Liver (tissue), 9 donors: ENCODE measurements around the gene DPF3. TPM values are rescaled to one million over a fixed set of nuclear protein-coding genes. Genes with fewer than 3 reads are reported as not detected.

Experiments used
- DNase-seq: peaks from one replicate; pipeline ENCODE4 v3.0.0-alpha.2; 2017; ENCODE audit warnings: low spot score
- H3K27ac ChIP-seq, 2 donors: one replicate each; pipeline ENCODE4 v1.7.0; 2013; ENCODE audit warnings: inconsistent platforms in 2 of 2, low read length in 2 of 2, control low read depth in 1 of 2, low read depth in 1 of 2, mild to moderate bottlenecking in 1 of 2
- H3K27me3 ChIP-seq, 4 donors: one replicate each; pipeline versions ENCODE4 v1.6.1 to v1.7.0; 2013; ENCODE audit warnings: low read length in 3 of 4, inconsistent platforms in 1 of 4, mild to moderate bottlenecking in 1 of 4, moderate library complexity in 1 of 4; ENCODE audit not compliant: control insufficient read depth in 4 of 4, insufficient read depth in 4 of 4
- H3K36me3 ChIP-seq, 4 donors: one replicate each; pipeline versions ENCODE4 v1.6.1 to v1.7.0; 2013; ENCODE audit warnings: low read length in 3 of 4, mild to moderate bottlenecking in 3 of 4, low read depth in 1 of 4, moderate library complexity in 1 of 4; ENCODE audit not compliant: control insufficient read depth in 4 of 4, insufficient read depth in 3 of 4
- H3K4me1 ChIP-seq, 4 donors: one replicate each; pipeline versions ENCODE4 v1.6.1 to v1.7.0; 2013; ENCODE audit warnings: low read length in 3 of 4, mild to moderate bottlenecking in 3 of 4, moderate library complexity in 1 of 4; ENCODE audit not compliant: control insufficient read depth in 4 of 4, insufficient read depth in 4 of 4
- H3K4me3 ChIP-seq, 3 donors: one replicate each; pipeline versions ENCODE4 v1.6.1 to v1.7.0; 2013; ENCODE audit warnings: low read length in 3 of 3, control low read depth in 1 of 3, low read depth in 1 of 3, mild to moderate bottlenecking in 1 of 3
- H3K9ac ChIP-seq, 2 donors: one replicate each; pipeline ENCODE4 v1.7.0; 2013; ENCODE audit warnings: low read length in 2 of 2, mild to moderate bottlenecking in 2 of 2, moderate library complexity in 2 of 2, control low read depth in 1 of 2, low read depth in 1 of 2
- H3K9me3 ChIP-seq, 4 donors: one replicate each; pipeline versions ENCODE4 v1.6.1 to v1.7.0; 2013; ENCODE audit warnings: low read length in 3 of 4; ENCODE audit not compliant: control insufficient read depth in 4 of 4
- ATF3 ChIP-seq: IDR thresholded peaks from 2 replicates; pipeline ENCODE4 v1.6.1; 2016; ENCODE audit warnings: antibody characterized with exemption
- CTCF ChIP-seq: fragments of 150-350 bp; IDR thresholded peaks from 2 replicates; pipeline ENCODE4 v1.5.1; 2017; ENCODE audit warnings: improper control_type of control experiment, low read depth, low read length; ENCODE audit not compliant: missing input control
- EGR1 ChIP-seq, 2 donors: IDR thresholded peaks; 2 replicates each; pipeline ENCODE4 v1.6.1; 2016 to 2018; ENCODE audit warnings: antibody characterized with exemption in 2 of 2, low read depth in 2 of 2
- FOXA1 ChIP-seq: IDR thresholded peaks from 2 replicates; pipeline ENCODE4 v1.6.1; 2016; ENCODE audit warnings: antibody characterized with exemption
- GABPA ChIP-seq, 2 donors: IDR thresholded peaks in 1 of 2; conservative IDR thresholded peaks in 1 of 2; 2 replicates each; pipeline ENCODE4 v1.6.1; 2016; ENCODE audit warnings: antibody characterized with exemption in 2 of 2, mild to moderate bottlenecking in 1 of 2, moderate library complexity in 1 of 2
- HNF4A ChIP-seq, 2 donors: conservative IDR thresholded peaks; 2 replicates each; pipeline ENCODE4 v1.6.1; 2016; ENCODE audit warnings: antibody characterized with exemption in 2 of 2, mild to moderate bottlenecking in 2 of 2
- HNF4G ChIP-seq: IDR thresholded peaks from 2 replicates; pipeline ENCODE4 v1.6.1; 2016; ENCODE audit warnings: antibody characterized with exemption
- JUND ChIP-seq, 2 donors: IDR thresholded peaks; 2 replicates each; pipeline ENCODE4 v1.6.1; 2016; ENCODE audit warnings: antibody characterized with exemption in 2 of 2
- MAX ChIP-seq: IDR thresholded peaks from 2 replicates; pipeline ENCODE4 v1.6.1; 2016; ENCODE audit warnings: antibody characterized with exemption
- NR2F2 ChIP-seq: IDR thresholded peaks from 2 replicates; pipeline ENCODE4 v1.6.1; 2016; ENCODE audit warnings: antibody characterized with exemption
- REST ChIP-seq: IDR thresholded peaks from 2 replicates; pipeline ENCODE4 v1.6.1; 2016; ENCODE audit warnings: antibody characterized with exemption, mild to moderate bottlenecking
- RXRA ChIP-seq, 2 donors: IDR thresholded peaks; 2 replicates each; pipeline ENCODE4 v1.6.1; 2017 to 2018; ENCODE audit warnings: antibody characterized with exemption in 2 of 2, mild to moderate bottlenecking in 1 of 2
- SP1 ChIP-seq: IDR thresholded peaks from 2 replicates; pipeline ENCODE4 v1.6.1; 2018; ENCODE audit warnings: antibody characterized with exemption, mild to moderate bottlenecking
- TAF1 ChIP-seq: conservative IDR thresholded peaks from 2 replicates; pipeline ENCODE4 v1.6.1; 2016; ENCODE audit warnings: antibody characterized with exemption, mild to moderate bottlenecking
- YY1 ChIP-seq: IDR thresholded peaks from 2 replicates; pipeline ENCODE4 v1.6.1; 2016; ENCODE audit warnings: antibody characterized with exemption, mild to moderate bottlenecking
- ZBTB33 ChIP-seq: IDR thresholded peaks from 2 replicates; pipeline ENCODE4 v1.6.1; 2016; ENCODE audit warnings: antibody characterized with exemption
- whole genome bisulfite sequencing: extraction: QIAGEN DNeasy Blood & Tissue Kit; methylation state at CpG from one replicate; pipeline ENCODE4 v1.1.7; 2013; 5-methylcytosine and 5-hydroxymethylcytosine counted together
- polyA plus RNA-seq, 2 donors: library from polyadenylated mRNA; stranded (reverse) in 1 of 2; unstranded in 1 of 2; fragments of 200-250 nt in 1 of 2; fragments of >200 nt in 1 of 2; fragmentation: Nextera tagmentation in 1 of 2; extraction: Ambion mirVana in 1 of 2; gene quantifications; one replicate each; pipeline versions ENCODE4 v1.2.1 to v1.2.3, GENCODE V29; 2013 to 2015
- total RNA-seq, 2 donors: library from RNA; depleted of rRNA; stranded (reverse); fragments of >200 nt; gene quantifications; one replicate each; pipeline ENCODE4 v1.2.3, GENCODE V29; 2014
- donor health status: healthy.
- donor health status: healthy.
- donor health status: healthy.
- donor health status: healthy.
- donor health status: healthy.

The DPF3 gene
- total and polyA plus RNA-seq, 4 donors, result 1.1 to 23.2 (median 2.5) TPM

GRCh38 chr14:72774894-72775620 lies 118.8 kb downstream of the DPF3 start:
- no peaks in the 10 kb centered on the region for H3K9me3 ChIP-seq
- no peaks in the 10 kb centered on the region for H3K27me3 ChIP-seq
- 55% methylated on average over 6 of the region's 6 CpGs for WGBS
- H3K9ac ChIP-seq, result no peak overlapping the region
- no peak for DNase-seq
- TF ChIP-seq HNF4G, result no peak
- no peak for TF ChIP-seq FOXA1
- TF ChIP-seq NR2F2, result no peak
- TF ChIP-seq CTCF, result no peak
- no peak for TF ChIP-seq REST
- no peak for TF ChIP-seq HNF4A (conservative IDR thresholded peaks at IDR 0.05)
- TF ChIP-seq YY1, result no peak
- TF ChIP-seq SP1, result no peak
- TF ChIP-seq TAF1, result no peak
- no peak for TF ChIP-seq RXRA (IDR thresholded peaks at IDR 0.05)
- TF ChIP-seq ATF3, result no peak
- TF ChIP-seq MAX, result no peak
- TF ChIP-seq EGR1 (IDR thresholded peaks at IDR 0.05; ENCODE audit: low read depth in 2 of 2), result no peak
- no peak for TF ChIP-seq JUND (IDR thresholded peaks at IDR 0.05)
- TF ChIP-seq GABPA (IDR thresholded peaks at IDR 0.05 in 1 of 2, conservative IDR thresholded peaks at IDR 0.05 in 1 of 2), result no peak
- no peak overlapping the region for H3K4me3 ChIP-seq
- peaks cover 7 to 26% (median 21%) of the 10 kb centered on the region in 4 donors for H3K4me1 ChIP-seq
- no peak overlapping the region for H3K27ac ChIP-seq
- H3K36me3 ChIP-seq, result no peaks in the 10 kb centered on the region

- Histone ChIP-seq H3K9ac (no peak overlapping the region), H3K36me3 (no peaks in the 10 kb centered on the region), H3K27me3 (no peaks in the 10 kb centered on the region), H3K4me1 (peaks cover 7 to 26% (median 21%) of the 10 kb centered on the region in 4 donors), H3K9me3 (no peaks in the 10 kb centered on the region), H3K4me3 (no peak overlapping the region), H3K27ac (no peak overlapping the region)
- no peak for TF ChIP-seq EGR1 (IDR thresholded peaks at IDR 0.05; ENCODE audit: low read depth in 2 of 2)
- TF ChIP-seq SP1, result no peak
- TF ChIP-seq NR2F2, result no peak
- no peak for TF ChIP-seq ZBTB33
- no peak for TF ChIP-seq CTCF
- DNase-seq, result no peak
- 89% methylated on average over 4 of the region's 4 CpGs for WGBS
Observed at GRCh38 chr14:72774141-72774540, 119.8 kb downstream of the DPF3 start.
